Thyroid gland (tissue), 4 donors: ENCODE results near the gene HTR3E. TPM values are rescaled to one million over a fixed set of nuclear protein-coding genes. Genes with fewer than 3 reads are reported as not detected.
"Not testable (repeated sequence)": the region's sequence is repeated elsewhere in the genome, so short reads cannot be mapped to it uniquely, and the experiment has no call there.

Experiments
- DNase-seq, 2 donors: peaks; one replicate each; pipeline ENCODE4 v3.0.0-alpha.2; 2019
- H3K27ac ChIP-seq, 3 donors: fragments of 200-600 bp; sonication (generic); 1 replicate in 2 of 3; 2 replicates in 1 of 3; pipeline ENCODE4 v1.5.1; 2016 to 2019; ENCODE audit warnings: mild to moderate bottlenecking in 1 of 3, moderate library complexity in 1 of 3
- H3K27me3 ChIP-seq: fragments of 200-600 bp; sonication (generic); one replicate; pipeline ENCODE4 v1.5.1; 2019
- H3K36me3 ChIP-seq, 2 donors: fragments of 200-600 bp; sonication (generic); one replicate each; pipeline ENCODE4 v1.5.1; 2016 to 2019
- H3K4me1 ChIP-seq, 2 donors: fragments of 200-600 bp; sonication (generic); one replicate each; pipeline ENCODE4 v1.5.1; 2017 to 2019
- H3K4me3 ChIP-seq, 3 donors: fragments of 200-600 bp; sonication (generic); replicated peaks in 1 of 3; 1 replicate in 2 of 3; 2 replicates in 1 of 3; pipeline ENCODE4 v1.5.1; 2016; ENCODE audit warnings: mild to moderate bottlenecking in 1 of 3
- H3K9me3 ChIP-seq: fragments of 200-600 bp; sonication (generic); one replicate; pipeline ENCODE4 v1.5.1; 2017
- CTCF ChIP-seq, 6 experiments: fragments of 200-600 bp in 3 of 6; fragments of 450-650 bp in 3 of 6; sonication (generic) in 3 of 6; IDR thresholded peaks; one replicate each; pipeline ENCODE4 v1.5.1; 2016 to 2019; ENCODE audit warnings: antibody characterized with exemption in 6 of 6, mild to moderate bottlenecking in 2 of 6, inconsistent platforms in 1 of 6, moderate library complexity in 1 of 6
- POLR2A ChIP-seq, 2 donors: fragments of 450-650 bp; IDR thresholded peaks; one replicate each; pipeline ENCODE4 v1.6.1; 2017; ENCODE audit warnings: antibody characterized with exemption in 2 of 2, mild to moderate bottlenecking in 2 of 2, moderate library complexity in 1 of 2
- WGBS, 2 donors: methylation state at CpG; one replicate each; pipeline ENCODE4 v1.1.5; 2017; 5-methylcytosine and 5-hydroxymethylcytosine counted together
- intact Hi-C: fragments of 100-400 bp; cut with DNase I; formaldehyde crosslinking; loops from one replicate; pipeline ENCODE4 v1.15.1; 2023
- total RNA-seq, 4 donors: library from RNA; depleted of rRNA; stranded (reverse); fragments of >200 nt; gene quantifications; one replicate each; pipeline ENCODE4 v1.2.3, GENCODE V29; 2016

The HTR3E gene
- total RNA-seq, 4 donors from 2014 or later, result not detected

- H3K36me3 ChIP-seq, result no peaks in the 10 kb centered on the region
- no peak overlapping the region for H3K27ac ChIP-seq
- no peaks in the 10 kb centered on the region for H3K9me3 ChIP-seq
- H3K27me3 ChIP-seq, result no peaks in the 10 kb centered on the region
- no peak for TF ChIP-seq POLR2A (IDR thresholded peaks at IDR 0.05)
- TF ChIP-seq CTCF (IDR thresholded peaks at IDR 0.05), result no peak
- DNase-seq, result no peak
- no peak overlapping the region for H3K4me3 ChIP-seq
- intact Hi-C loops, result no loop called here
- no peaks in the 10 kb centered on the region for H3K4me1 ChIP-seq
- WGBS, 2 donors, result 70 to 72% methylated on average over 7 of the region's 7 CpGs
Observed at GRCh38 chr3:184110316-184110725, 13.5 kb downstream of the HTR3E start.

GRCh38 chr3:184116017-184116416, 19.2 kb downstream of the HTR3E start:
- Histone ChIP-seq H3K4me1 (no peaks in the 10 kb centered on the region), H3K27ac (no peak overlapping the region), H3K9me3 (no peaks in the 10 kb centered on the region), H3K4me3 (no peak overlapping the region), H3K27me3 (no peaks in the 10 kb centered on the region), H3K36me3 (no peaks in the 10 kb centered on the region)
- intact Hi-C loops, result no loop called here
- WGBS, 2 donors, result 90 to 95% methylated on average over 4 of the region's 4 CpGs
- DNase-seq, result no peak
- no peak for TF ChIP-seq POLR2A (IDR thresholded peaks at IDR 0.05)
- no peak for TF ChIP-seq CTCF (IDR thresholded peaks at IDR 0.05)

- TF ChIP-seq POLR2A (IDR thresholded peaks at IDR 0.05) (no peak), CTCF (IDR thresholded peaks at IDR 0.05) (no peak)
- Histone ChIP-seq H3K36me3 (no peaks in the 10 kb centered on the region), H3K27me3 (no peaks in the 10 kb centered on the region), H3K4me3 (no peak overlapping the region), H3K27ac (no peak overlapping the region), H3K9me3 (no peaks in the 10 kb centered on the region), H3K4me1 (no peaks in the 10 kb centered on the region)
- intact Hi-C loops, result no loop called here
- WGBS, 2 donors, result 93 to 96% methylated on average over 6 of the region's 6 CpGs
- no peak for DNase-seq
Observed at GRCh38 chr3:184117636-184118035, 20.8 kb downstream of the HTR3E start.

GRCh38 chr3:184121031-184121430, 24.2 kb downstream of the HTR3E start:
- DNase-seq, H3K27ac ChIP-seq, H3K4me3 ChIP-seq, H3K27me3 ChIP-seq, H3K4me1 ChIP-seq, intact Hi-C loops, H3K9me3 ChIP-seq, H3K36me3 ChIP-seq: not testable (repeated sequence)
- WGBS, 2 donors, result 95% methylated on average over 8 of the region's 8 CpGs

GRCh38 chr3:184126006-184126405, 29.1 kb downstream of the HTR3E start:
- WGBS, 2 donors, result 78 to 84% methylated on average over 3 of the region's 3 CpGs
- intact Hi-C loops, result no loop called here
- H3K4me1 ChIP-seq, result peaks cover 0 to 3% of the 10 kb centered on the region in 2 donors
- no peaks in the 10 kb centered on the region for H3K27me3 ChIP-seq
- no peak for DNase-seq
- H3K27ac ChIP-seq, result no peak overlapping the region
- no peaks in the 10 kb centered on the region for H3K36me3 ChIP-seq
- no peaks in the 10 kb centered on the region for H3K9me3 ChIP-seq
- TF ChIP-seq CTCF (IDR thresholded peaks at IDR 0.05), result no peak
- TF ChIP-seq POLR2A (IDR thresholded peaks at IDR 0.05), result no peak
- no peak overlapping the region for H3K4me3 ChIP-seq

- Histone ChIP-seq H3K36me3 (no peaks in the 10 kb centered on the region), H3K27me3 (no peaks in the 10 kb centered on the region), H3K4me3 (no peak overlapping the region), H3K4me1 (peaks cover 0 to 3% of the 10 kb centered on the region in 2 donors), H3K9me3 (no peaks in the 10 kb centered on the region), H3K27ac (peak overlapping the region in 1 of 3 donors; percentile 50)
- intact Hi-C loops, result no loop called here
- 7 to 11% methylated on average over 2 of the region's 2 CpGs for WGBS, 2 donors
- DNase-seq, result peak; percentile 88 to 89
- TF ChIP-seq POLR2A (IDR thresholded peaks at IDR 0.05) (no peak), CTCF (IDR thresholded peaks at IDR 0.05) (peak in 4 of 6 experiments; percentile 45 to 54 (median 51))
Observed at GRCh38 chr3:184129012-184129411, 32.1 kb downstream of the HTR3E start.
